ENCODE results near the gene COL1A2. TPM values are rescaled to one million over a fixed set of nuclear protein-coding genes. Genes with fewer than 3 reads are reported as not detected.
A peak's percentile ranks its signal among the peaks of the same experiment; 100 is the strongest.

COL1A2 gene
- polyA plus RNA-seq, 1 donor from 2014 or later = 2.5 TPM

GRCh38 chr7:94418851-94419250 is 24.2 kb downstream of the COL1A2 start:
- Histone ChIP-seq H3F3A (ENCODE audit: insufficient read depth, low read length, poor library complexity, severe bottlenecking) (no peaks in the 10 kb centered on the region), H4K20me1 (ENCODE audit: insufficient read depth) (no peaks in the 10 kb centered on the region), H3K9me3 (ENCODE audit: low read length) (no peaks in the 10 kb centered on the region), H3K27ac (ENCODE audit: low read length) (peak overlapping the region; percentile 10), H3K9me2 (ENCODE audit: insufficient read depth, low read length) (no peaks in the 10 kb centered on the region), H3K27me3 (ENCODE audit: insufficient read depth, low read depth, low read length) (no peaks in the 10 kb centered on the region), H3K9ac (ENCODE audit: low read length) (no peak overlapping the region), H3K79me2 (replicated peaks; ENCODE audit: insufficient read depth, low read length) (no peaks in the 10 kb centered on the region), H2AFZ (ENCODE audit: low read depth, low read length) (no peak overlapping the region), H3K4me2 (ENCODE audit: low read length) (no peak overlapping the region), H3K4me3 (ENCODE audit: low read length) (no peak overlapping the region), H3K36me3 (ENCODE audit: insufficient read depth, low read length) (no peaks in the 10 kb centered on the region)
- no peak for TF ChIP-seq MXI1 (conservative IDR thresholded peaks at IDR 0.05; ENCODE audit: poor library complexity, severe bottlenecking)
- no peak for TF ChIP-seq EP300 (conservative IDR thresholded peaks at IDR 0.05; ENCODE audit: poor library complexity, severe bottlenecking)
- TF ChIP-seq EZH2 (IDR thresholded peaks at IDR 0.05; ENCODE audit: borderline replicate concordance, insufficient read depth, low read length, poor library complexity, severe bottlenecking) = no peak
- TF ChIP-seq CTCF (IDR thresholded peaks at IDR 0.05; ENCODE audit: poor library complexity, severe bottlenecking) = no peak
- TF ChIP-seq REST (IDR thresholded peaks at IDR 0.05; ENCODE audit: borderline replicate concordance) = no peak
- no peak for TF ChIP-seq POLR2AphosphoS5 (IDR thresholded peaks at IDR 0.05)
- TF ChIP-seq RAD21 (conservative IDR thresholded peaks at IDR 0.05) = no peak
- TF ChIP-seq TAF1 (IDR thresholded peaks at IDR 0.05; ENCODE audit: low read depth) = no peak
- no peak for TF ChIP-seq SMC3 (conservative IDR thresholded peaks at IDR 0.05; ENCODE audit: poor library complexity)

- Histone ChIP-seq H3K4me3 (ENCODE audit: low read length) (no peak overlapping the region), H3F3A (ENCODE audit: insufficient read depth, low read length, poor library complexity, severe bottlenecking) (peaks cover 5% of the 10 kb centered on the region), H3K4me2 (ENCODE audit: low read length) (no peak overlapping the region), H3K27ac (ENCODE audit: low read length) (no peak overlapping the region), H4K20me1 (ENCODE audit: insufficient read depth) (no peaks in the 10 kb centered on the region), H3K79me2 (replicated peaks; ENCODE audit: insufficient read depth, low read length) (no peaks in the 10 kb centered on the region), H3K9me2 (ENCODE audit: insufficient read depth, low read length) (no peaks in the 10 kb centered on the region), H3K9ac (ENCODE audit: low read length) (no peak overlapping the region), H2AFZ (ENCODE audit: low read depth, low read length) (no peak overlapping the region), H3K27me3 (ENCODE audit: insufficient read depth, low read depth, low read length) (no peaks in the 10 kb centered on the region), H3K36me3 (ENCODE audit: insufficient read depth, low read length) (no peaks in the 10 kb centered on the region), H3K9me3 (ENCODE audit: low read length) (no peaks in the 10 kb centered on the region)
- TF ChIP-seq SMC3 (conservative IDR thresholded peaks at IDR 0.05; ENCODE audit: poor library complexity) (no peak), REST (IDR thresholded peaks at IDR 0.05; ENCODE audit: borderline replicate concordance) (no peak)
Measured at GRCh38 chr7:94420328-94420727, 25.6 kb downstream of the COL1A2 start.
